Measurements from ENCODE around the gene TOR1AIP1.

TOR1AIP1 gene

GRCh38 chr1:179879797-179880196 lies 2.3 kb upstream of the TOR1AIP1 start:
- DNase-seq (ENCODE audit: low read depth in 2 of 2): no peak

GRCh38 chr1:179881642-179882252 lies 338 bp upstream of the TOR1AIP1 start:
- DNase-seq (ENCODE audit: low read depth in 2 of 2): no peak

GRCh38 chr1:179883040-179883744 lies 1.1 kb downstream of the TOR1AIP1 start:
- peak in 1 of 2 donors; percentile 2 for DNase-seq (ENCODE audit: low read depth in 2 of 2)

GRCh38 chr1:179883745-179884138 lies 1.7 kb downstream of the TOR1AIP1 start:
- DNase-seq (ENCODE audit: low read depth in 2 of 2): peak; percentile 10 to 26

GRCh38 chr1:179888071-179888470 lies 6.0 kb downstream of the TOR1AIP1 start:
- no peak for DNase-seq (ENCODE audit: low read depth in 2 of 2)

GRCh38 chr1:179889589-179889988 lies 7.5 kb downstream of the TOR1AIP1 start:
- no peak for DNase-seq (ENCODE audit: low read depth in 2 of 2)

GRCh38 chr1:179910934-179911333 lies 28.8 kb downstream of the TOR1AIP1 start:
- DNase-seq (ENCODE audit: low read depth in 2 of 2): no peak

GRCh38 chr1:179911812-179912211 lies 29.7 kb downstream of the TOR1AIP1 start:
- no peak for DNase-seq (ENCODE audit: low read depth in 2 of 2)

GRCh38 chr1:179917601-179918429 lies 35.7 kb downstream of the TOR1AIP1 start:
- no peak for DNase-seq (ENCODE audit: low read depth in 2 of 2)

- DNase-seq (ENCODE audit: low read depth in 2 of 2): no peak
Observed at GRCh38 chr1:179921472-179921871, 39.4 kb downstream of the TOR1AIP1 start.

GRCh38 chr1:179921981-179922872 lies 40.1 kb downstream of the TOR1AIP1 start:
- DNase-seq (ENCODE audit: low read depth in 2 of 2): no peak

GRCh38 chr1:179923029-179923428 lies 40.9 kb downstream of the TOR1AIP1 start:
- no peak for DNase-seq (ENCODE audit: low read depth in 2 of 2)

- no peak for DNase-seq (ENCODE audit: low read depth in 2 of 2)
Observed at GRCh38 chr1:179924268-179924667, 42.2 kb downstream of the TOR1AIP1 start.

- no peak for DNase-seq (ENCODE audit: low read depth in 2 of 2)
Observed at GRCh38 chr1:179925302-179925701, 43.2 kb downstream of the TOR1AIP1 start.

GRCh38 chr1:179925922-179926849 lies 44.1 kb downstream of the TOR1AIP1 start:
- no peak for DNase-seq (ENCODE audit: low read depth in 2 of 2)

- DNase-seq (ENCODE audit: low read depth in 2 of 2): no peak
Observed at GRCh38 chr1:179926850-179927205, 44.7 kb downstream of the TOR1AIP1 start.

- no peak for DNase-seq (ENCODE audit: low read depth in 2 of 2)
Observed at GRCh38 chr1:179929955-179930798, 48.1 kb downstream of the TOR1AIP1 start.

- no peak for DNase-seq (ENCODE audit: low read depth in 2 of 2)
Observed at GRCh38 chr1:179930867-179931266, 48.8 kb downstream of the TOR1AIP1 start.

GRCh38 chr1:179933219-179933618 lies 51.1 kb downstream of the TOR1AIP1 start:
- no peak for DNase-seq (ENCODE audit: low read depth in 2 of 2)

All from stimulated activated CD8-positive, alpha-beta memory T cell treated with anti-CD3 and anti-CD28 coated beads, Interleukin-2, amount 100 ng/mL, for 48 hours (primary cell).